ENCODE results near the gene POLR1A. TPM values are rescaled to one million over a fixed set of nuclear protein-coding genes. Genes with fewer than 3 reads are reported as not detected.

POLR1A gene
- total RNA-seq, 4 donors from 2014 or later = 15.6 to 21.7 (median 17.7) TPM

GRCh38 chr2:86138736-86139625 lies 33.3 kb upstream of the POLR1A start:
- Histone ChIP-seq H3K4me1 (no peaks in the 10 kb centered on the region), H3K27me3 (no peaks in the 10 kb centered on the region), H3K9me3 (no peaks in the 10 kb centered on the region), H3K27ac (no peak overlapping the region), H3K36me3 (peaks cover 15 to 100% of the 10 kb centered on the region in 2 donors), H3K4me3 (no peak overlapping the region)
- ATAC-seq = no peak
- WGBS, 2 donors (ENCODE audit: low coverage in 1 of 2) = 84 to 100% methylated on average over 2 to 7 of the region's 7 CpGs
- TF ChIP-seq POLR2A (IDR thresholded peaks at IDR 0.05) (no peak), POLR2AphosphoS5 (IDR thresholded peaks at IDR 0.05) (no peak), CTCF (IDR thresholded peaks at IDR 0.05) (no peak), EP300 (IDR thresholded peaks at IDR 0.05) (no peak)

GRCh38 chr2:86136141-86136540 lies 30.5 kb upstream of the POLR1A start:
- H3K27ac ChIP-seq = no peak overlapping the region
- H3K27me3 ChIP-seq = no peaks in the 10 kb centered on the region
- no peak overlapping the region for H3K4me3 ChIP-seq
- no peaks in the 10 kb centered on the region for H3K9me3 ChIP-seq
- no peaks in the 10 kb centered on the region for H3K4me1 ChIP-seq
- H3K36me3 ChIP-seq = peaks cover 22 to 100% of the 10 kb centered on the region in 2 donors
- WGBS, 2 donors (ENCODE audit: low coverage in 1 of 2) = 85 to 92% methylated on average over 2 of the region's 2 CpGs
- TF ChIP-seq POLR2AphosphoS5 (IDR thresholded peaks at IDR 0.05) = no peak
- TF ChIP-seq CTCF (IDR thresholded peaks at IDR 0.05) = no peak
- TF ChIP-seq EP300 (IDR thresholded peaks at IDR 0.05) = no peak
- TF ChIP-seq POLR2A (IDR thresholded peaks at IDR 0.05) = no peak
- ATAC-seq = no peak

GRCh38 chr2:86135653-86136052 lies 30.0 kb upstream of the POLR1A start:
- WGBS, 2 donors (ENCODE audit: low coverage in 1 of 2) = 71 to 80% methylated on average over 4 to 5 of the region's 5 CpGs
- Histone ChIP-seq H3K4me3 (no peak overlapping the region), H3K4me1 (no peaks in the 10 kb centered on the region), H3K27ac (no peak overlapping the region), H3K27me3 (no peaks in the 10 kb centered on the region), H3K9me3 (no peaks in the 10 kb centered on the region), H3K36me3 (peaks cover 22 to 100% of the 10 kb centered on the region in 2 donors)
- TF ChIP-seq POLR2AphosphoS5 (IDR thresholded peaks at IDR 0.05) (no peak), CTCF (IDR thresholded peaks at IDR 0.05) (no peak), EP300 (IDR thresholded peaks at IDR 0.05) (no peak), POLR2A (IDR thresholded peaks at IDR 0.05) (no peak)
- ATAC-seq = no peak

GRCh38 chr2:86134709-86135108 lies 29.0 kb upstream of the POLR1A start:
- Histone ChIP-seq H3K4me1 (no peaks in the 10 kb centered on the region), H3K27ac (no peak overlapping the region), H3K9me3 (no peaks in the 10 kb centered on the region), H3K36me3 (peaks cover 22 to 100% of the 10 kb centered on the region in 2 donors), H3K27me3 (no peaks in the 10 kb centered on the region), H3K4me3 (no peak overlapping the region)
- no peak for ATAC-seq
- TF ChIP-seq POLR2AphosphoS5 (IDR thresholded peaks at IDR 0.05) (no peak), POLR2A (IDR thresholded peaks at IDR 0.05) (no peak), EP300 (IDR thresholded peaks at IDR 0.05) (no peak), CTCF (IDR thresholded peaks at IDR 0.05) (no peak)
- WGBS, 2 donors (ENCODE audit: low coverage in 1 of 2) = 88 to 90% methylated on average over 4 of the region's 4 CpGs

- no peak for TF ChIP-seq CTCF (IDR thresholded peaks at IDR 0.05)
- TF ChIP-seq EP300 (IDR thresholded peaks at IDR 0.05) = no peak
- TF ChIP-seq POLR2AphosphoS5 (IDR thresholded peaks at IDR 0.05) = no peak
- no peak for TF ChIP-seq POLR2A (IDR thresholded peaks at IDR 0.05)
- 67 to 71% methylated on average over 5 of the region's 5 CpGs for WGBS, 2 donors (ENCODE audit: low coverage in 1 of 2)
- H3K27me3 ChIP-seq = no peaks in the 10 kb centered on the region
- no peak overlapping the region for H3K27ac ChIP-seq
- no peak overlapping the region for H3K4me3 ChIP-seq
- H3K9me3 ChIP-seq = no peaks in the 10 kb centered on the region
- ATAC-seq = no peak
- H3K4me1 ChIP-seq = no peaks in the 10 kb centered on the region
- H3K36me3 ChIP-seq = peaks cover 15 to 100% of the 10 kb centered on the region in 2 donors
Observed at GRCh38 chr2:86124683-86125082, 19.0 kb upstream of the POLR1A start.

Measured in gastroesophageal sphincter (tissue), 4 donors.